IPS-18c (cell line): ENCODE measurements around the gene NVL.
"Not testable (repeated sequence)": the region's sequence is repeated elsewhere in the genome, so short reads cannot be mapped to it uniquely, and the experiment has no call there.

ENCODE experiments used
- H3K4me3 ChIP-seq: 2 replicates; pipeline ENCODE4 v1.7.0; 2013; ENCODE audit warnings: low read depth, mild to moderate bottlenecking, low read length, moderate library complexity; ENCODE audit not compliant: insufficient read depth
- H3K9me3 ChIP-seq: one replicate; pipeline ENCODE4 v1.6.1; 2013; ENCODE audit warnings: mild to moderate bottlenecking, low read length, moderate library complexity; ENCODE audit not compliant: control insufficient read depth, insufficient read depth

NVL gene

GRCh38 chr1:224219011-224219611, 110.9 kb downstream of the NVL start:
- Histone ChIP-seq H3K9me3 (no peaks in the 10 kb centered on the region), H3K4me3 (no peak overlapping the region)

DNA sequence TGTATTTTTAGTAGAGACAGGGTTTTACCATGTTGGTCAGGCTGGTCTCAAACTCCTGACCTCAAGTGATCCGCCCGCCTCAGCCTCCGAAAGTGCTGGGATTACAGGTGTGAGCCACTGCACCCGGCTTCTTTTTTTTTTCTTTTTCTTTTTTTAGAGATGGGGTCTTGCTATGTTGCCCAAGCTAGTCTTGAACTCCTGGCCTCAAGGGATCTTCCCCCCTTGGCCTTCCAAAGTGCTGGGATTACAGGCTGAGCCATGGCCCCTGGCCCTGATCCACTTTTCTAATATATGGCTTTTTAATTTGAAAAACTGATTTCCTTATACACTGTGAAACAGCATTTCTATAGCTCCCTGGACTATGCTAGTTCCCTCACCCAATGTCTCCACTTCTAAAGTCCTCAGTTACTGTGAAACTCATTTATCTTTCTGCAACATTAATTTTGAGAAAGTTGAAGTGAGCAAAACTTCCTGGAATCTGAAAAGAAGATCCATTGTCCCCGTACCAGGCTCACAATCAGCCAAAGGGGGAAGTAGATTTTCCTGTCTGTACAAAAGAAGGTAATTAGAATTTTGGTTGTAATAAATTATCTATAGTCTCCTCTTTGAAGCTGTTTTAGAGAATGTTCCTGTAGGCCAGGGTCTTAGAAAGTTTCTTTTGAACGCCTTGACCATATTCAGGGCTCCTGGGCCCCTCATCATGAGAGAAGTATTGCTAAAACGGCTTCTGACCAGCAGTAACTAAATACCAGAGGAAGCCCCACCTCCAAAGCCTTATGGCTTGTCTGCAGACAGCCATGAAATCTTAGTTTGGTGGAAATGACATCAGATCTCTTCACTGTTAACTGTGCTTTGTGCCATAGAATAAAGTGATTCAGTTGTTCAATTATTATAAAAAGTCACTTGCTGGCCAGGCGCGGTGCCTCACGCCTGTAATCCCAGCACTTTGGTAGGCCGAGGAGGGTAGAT, 112.0 kb downstream of the NVL start:
- Histone ChIP-seq H3K9me3 (no peaks in the 10 kb centered on the region), H3K4me3 (no peak overlapping the region)

GRCh38 chr1:224216382-224216781, 113.6 kb downstream of the NVL start:
- Histone ChIP-seq H3K4me3 (no peak overlapping the region), H3K9me3 (no peaks in the 10 kb centered on the region)

DNA sequence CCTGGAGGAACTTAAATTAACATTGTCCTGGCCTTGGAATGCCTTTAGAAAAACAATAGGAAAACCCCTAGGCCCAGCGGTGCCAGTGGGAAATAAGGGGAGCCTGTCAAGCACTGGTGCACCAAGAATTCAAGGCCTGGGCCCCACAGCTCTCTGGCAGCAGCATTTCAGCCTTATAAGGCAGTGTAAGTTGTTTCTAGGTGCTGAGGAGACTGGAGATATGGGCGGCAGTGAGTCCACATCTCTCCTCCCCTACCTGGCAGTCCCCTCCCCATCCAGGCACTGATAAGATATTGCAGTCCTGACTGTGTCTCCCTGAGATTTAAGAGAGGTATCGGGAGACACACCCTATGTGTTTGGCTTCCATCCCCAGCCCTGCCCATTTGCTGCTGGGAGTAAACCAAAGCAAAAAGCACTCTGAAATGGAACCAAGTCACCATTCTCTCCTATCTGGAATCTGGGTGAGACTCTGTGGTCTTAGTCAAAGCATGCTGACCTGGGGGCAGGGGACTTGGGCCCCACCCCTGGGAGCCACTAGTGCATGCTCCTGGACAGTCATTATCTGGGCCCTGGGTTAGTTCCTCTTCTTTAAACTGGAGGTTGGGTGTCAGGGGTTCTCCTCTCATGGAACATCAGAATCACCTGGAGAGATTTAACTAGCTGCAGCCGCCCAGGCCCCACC, 116.4 kb downstream of the NVL start:
- no peak overlapping the region for H3K4me3 ChIP-seq
- no peaks in the 10 kb centered on the region for H3K9me3 ChIP-seq

- no peaks in the 10 kb centered on the region for H3K9me3 ChIP-seq
- no peak overlapping the region for H3K4me3 ChIP-seq
Measured at GRCh38 chr1:224212618-224213061, 117.3 kb downstream of the NVL start.

DNA sequence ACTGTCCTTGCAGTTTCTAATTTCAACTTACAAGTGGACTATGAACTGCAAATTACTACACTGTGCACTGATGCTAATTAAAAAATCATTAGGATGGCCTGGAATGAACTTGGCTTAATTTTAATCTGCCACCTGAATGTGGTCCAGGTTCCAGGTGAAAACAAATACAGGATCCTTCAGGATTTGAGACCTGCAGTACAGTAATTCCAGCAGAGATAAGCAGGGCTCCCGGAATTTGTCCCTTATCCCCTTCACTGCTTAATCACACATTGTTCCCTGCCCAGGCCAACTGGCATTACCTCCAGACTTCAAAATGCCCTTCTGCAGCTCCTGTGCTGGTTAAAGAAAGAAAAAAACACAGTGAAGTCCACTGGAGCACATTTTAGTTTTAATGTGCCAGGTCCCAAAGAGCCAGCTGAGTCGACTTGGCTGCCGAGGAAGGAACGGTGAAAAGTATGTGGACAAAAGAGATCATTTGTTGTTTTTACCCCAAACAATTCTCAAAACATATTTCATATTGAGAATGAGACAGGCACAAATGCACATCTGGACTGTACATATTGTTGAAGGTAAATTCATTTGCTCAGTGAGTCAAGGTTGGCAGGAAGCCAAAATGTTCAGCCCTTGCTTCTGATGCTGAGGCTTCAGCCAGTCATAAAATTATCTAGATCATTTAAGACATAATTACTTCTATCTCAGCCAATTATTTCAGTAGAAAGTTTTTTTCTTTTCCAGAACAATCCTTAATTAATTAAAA, 118.6 kb downstream of the NVL start:
- Histone ChIP-seq H3K9me3 (no peaks in the 10 kb centered on the region), H3K4me3 (no peak overlapping the region)

- H3K9me3 ChIP-seq, H3K4me3 ChIP-seq: not testable (repeated sequence)
Measured at GRCh38 chr1:224205931-224206538, 123.9 kb downstream of the NVL start.

DNA sequence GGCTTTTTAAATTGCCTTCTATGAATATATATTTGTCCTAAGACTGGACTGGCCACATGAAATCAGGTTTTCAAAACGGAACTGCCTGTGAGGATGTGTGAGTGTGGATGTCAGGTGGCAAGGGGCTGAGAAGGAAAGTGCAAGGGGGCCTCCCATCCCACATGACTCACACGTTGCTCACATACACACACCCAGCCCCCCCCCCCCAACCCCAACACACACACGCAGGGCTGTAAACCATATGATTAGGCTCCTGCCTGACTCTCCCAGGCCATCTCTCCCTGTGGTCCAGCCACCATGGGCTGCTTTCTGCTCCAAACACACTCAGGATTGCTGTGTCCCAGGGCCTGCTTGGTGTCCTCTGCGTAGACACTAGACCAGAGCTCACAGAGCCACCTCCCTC, 124.5 kb downstream of the NVL start:
- H3K4me3 ChIP-seq, result no peak overlapping the region
- no peaks in the 10 kb centered on the region for H3K9me3 ChIP-seq

GRCh38 chr1:224203243-224204016, 126.5 kb downstream of the NVL start:
- Histone ChIP-seq H3K9me3 (no peaks in the 10 kb centered on the region), H3K4me3 (no peak overlapping the region)

DNA sequence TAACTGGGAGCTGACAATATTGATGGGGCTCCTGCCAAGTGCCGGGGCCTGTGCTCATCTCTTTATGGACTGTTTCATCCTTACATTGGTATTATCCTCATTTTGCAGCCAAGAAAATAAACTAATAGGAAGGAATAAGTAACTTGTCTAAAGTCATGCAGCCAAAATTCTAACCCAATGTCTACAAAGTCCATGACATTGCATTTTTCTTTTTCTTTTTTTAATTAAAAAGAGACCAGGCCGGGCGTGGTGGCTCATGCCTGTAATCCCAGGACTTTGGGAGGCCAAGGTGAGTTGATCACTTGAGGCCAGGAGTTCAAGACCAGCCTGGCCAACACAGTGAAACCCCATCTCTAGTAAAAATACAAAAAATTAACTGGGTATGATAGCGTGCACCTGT, 128.1 kb downstream of the NVL start:
- Histone ChIP-seq H3K4me3 (no peak overlapping the region), H3K9me3 (no peaks in the 10 kb centered on the region)

GRCh38 chr1:224201383-224201782, 128.6 kb downstream of the NVL start:
- H3K9me3 ChIP-seq, result no peaks in the 10 kb centered on the region
- H3K4me3 ChIP-seq, result no peak overlapping the region

GRCh38 chr1:224199679-224200078, 130.3 kb downstream of the NVL start:
- H3K4me3 ChIP-seq, result no peak overlapping the region

DNA sequence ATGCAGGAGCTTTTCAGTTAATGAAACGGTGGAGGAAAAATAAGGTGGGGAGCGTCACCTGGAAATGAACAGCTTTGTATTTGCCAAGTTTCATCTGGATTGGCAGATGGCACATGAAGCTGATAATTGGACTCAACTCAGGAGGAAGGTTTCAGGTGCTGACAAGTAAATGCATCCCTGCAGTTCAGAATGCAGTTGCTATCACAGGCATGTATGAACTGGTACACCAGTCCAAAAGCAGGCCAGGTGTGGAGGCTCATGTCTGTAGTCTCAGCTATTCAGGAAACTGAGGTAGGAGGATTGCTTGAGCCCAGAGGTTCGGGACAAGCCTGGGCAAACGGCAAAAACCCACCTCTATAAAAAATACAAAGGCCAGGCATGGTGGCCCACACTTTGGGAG, 131.4 kb downstream of the NVL start:
- no peaks in the 10 kb centered on the region for H3K9me3 ChIP-seq
- H3K4me3 ChIP-seq, result no peak overlapping the region

More at GRCh38 chr1:224199679-224200078, 130.3 kb downstream of the NVL start:
- H3K9me3 ChIP-seq, result no peaks in the 10 kb centered on the region

DNA sequence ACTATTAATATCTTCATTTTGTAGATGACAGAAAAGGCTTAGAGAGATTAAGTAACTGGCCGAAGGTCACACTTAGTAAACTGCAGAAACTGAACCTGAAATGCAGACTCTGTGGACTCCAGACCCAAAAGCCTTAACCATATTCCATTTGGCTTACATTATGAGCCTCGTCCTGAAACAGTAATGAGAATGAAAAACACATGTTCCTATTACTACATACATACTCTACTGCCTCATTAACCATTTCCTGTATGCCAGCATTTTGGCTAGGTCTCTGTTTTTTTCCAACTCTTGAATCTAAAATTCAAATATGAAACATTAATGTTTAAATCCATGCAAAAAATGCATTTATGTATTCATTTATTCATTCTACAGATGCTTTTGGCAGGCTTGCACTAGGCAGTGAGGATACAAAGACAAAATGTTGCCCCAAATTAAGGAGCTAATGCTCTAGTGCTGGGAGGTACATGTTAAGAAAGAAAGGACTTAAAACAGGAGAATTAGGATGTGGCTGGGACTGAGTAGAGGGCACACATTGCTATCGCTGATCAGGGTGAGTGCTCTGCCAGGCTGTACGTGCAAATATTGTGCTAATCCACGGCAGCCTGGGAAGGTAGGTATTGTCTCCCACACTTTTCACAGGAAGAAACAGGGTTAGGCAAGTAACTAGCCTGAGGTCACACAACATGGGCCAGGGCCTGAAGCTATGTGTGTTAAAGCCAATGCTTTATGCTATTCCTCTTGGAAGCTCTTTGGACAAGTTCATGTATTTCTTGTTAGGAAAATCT, 133.0 kb downstream of the NVL start:
- H3K4me3 ChIP-seq, result no peak overlapping the region

DNA sequence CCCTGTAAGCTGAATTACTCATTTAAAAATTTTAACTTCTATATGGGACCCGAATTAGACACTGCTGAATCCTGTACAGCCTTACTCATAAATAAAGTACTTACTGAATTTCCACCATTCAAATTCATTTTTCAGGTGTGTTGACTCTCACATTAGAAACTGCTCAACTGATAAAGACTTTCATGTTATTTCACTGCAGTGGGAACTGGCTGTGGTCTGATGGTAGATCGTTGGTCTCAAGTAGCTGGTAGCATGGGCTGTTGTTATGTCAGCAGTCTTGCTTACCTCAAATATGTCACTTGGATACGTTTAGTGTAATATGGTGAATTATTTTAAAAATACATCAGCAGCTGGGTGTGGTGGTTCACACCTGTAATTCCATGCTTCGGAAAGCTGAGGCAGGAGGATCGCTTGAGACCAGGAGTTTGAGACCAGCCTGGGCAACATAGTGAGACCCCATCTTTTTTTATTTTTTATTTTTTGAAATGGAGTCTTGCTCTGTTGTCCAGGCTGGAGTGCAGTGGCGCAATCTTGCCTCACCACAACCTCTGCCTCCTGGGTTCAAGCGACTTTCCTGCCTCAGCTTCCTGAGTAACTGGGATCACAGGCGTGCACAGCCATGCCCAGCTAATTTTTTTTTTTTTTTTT, 136.5 kb downstream of the NVL start:
- Histone ChIP-seq H3K9me3 (no peaks in the 10 kb centered on the region), H3K4me3 (no peak overlapping the region)

More for the DNA sequence above, 133.0 kb downstream of the NVL start:
- H3K9me3 ChIP-seq, result no peaks in the 10 kb centered on the region
